Fibroblast of lung (primary cell): Measurements from ENCODE around the gene PRR19.

Source experiments
- EZH2 ChIP-seq: IDR thresholded peaks from 2 replicates; pipeline ENCODE4 v1.5.1; 2012; ENCODE audit warnings: low read length, control low read depth, mild to moderate bottlenecking; ENCODE audit errors: missing control alignments
- TF ChIP-seq, protein P1 (sequence below), 2 donors: IDR thresholded peaks in 1 of 2; conservative IDR thresholded peaks in 1 of 2; 1 replicate in 1 of 2; 2 replicates in 1 of 2; pipeline ENCODE4 v1.5.1; 2011 to 2012; ENCODE audit warnings: low read length in 2 of 2, control low read depth in 1 of 2, inconsistent platforms in 1 of 2, low read depth in 1 of 2, mild to moderate bottlenecking in 1 of 2

DNA sequence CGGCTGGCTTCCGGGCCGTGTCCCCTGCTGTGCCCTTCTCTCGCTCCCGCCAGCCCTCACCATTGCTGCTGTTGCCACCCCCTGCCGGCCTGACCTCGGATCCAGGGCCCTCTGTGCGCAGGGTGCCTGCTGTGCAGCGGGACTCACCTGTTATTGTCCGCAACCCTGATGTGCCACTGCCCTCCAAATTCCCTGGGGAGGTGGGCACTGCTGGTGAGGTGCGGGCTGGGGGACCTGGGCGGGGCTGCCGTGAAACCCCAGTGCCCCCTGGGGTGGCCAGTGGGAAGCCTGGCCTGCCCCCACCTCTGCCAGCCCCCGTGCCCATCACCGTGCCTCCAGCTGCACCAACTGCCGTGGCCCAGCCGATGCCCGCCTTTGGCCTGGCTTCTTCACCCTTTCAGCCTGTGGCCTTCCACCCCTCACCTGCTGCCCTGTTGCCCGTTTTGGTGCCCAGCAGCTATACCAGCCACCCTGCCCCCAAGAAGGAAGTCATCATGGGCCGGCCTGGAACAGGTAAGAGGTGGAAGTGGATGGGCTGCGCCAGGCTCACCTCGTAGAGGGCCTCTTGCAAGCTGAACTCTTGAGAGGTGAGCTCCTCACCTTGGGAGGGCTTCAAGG, 27.8 kb upstream of the PRR19 start:
- TF ChIP-seq, protein P1, sequence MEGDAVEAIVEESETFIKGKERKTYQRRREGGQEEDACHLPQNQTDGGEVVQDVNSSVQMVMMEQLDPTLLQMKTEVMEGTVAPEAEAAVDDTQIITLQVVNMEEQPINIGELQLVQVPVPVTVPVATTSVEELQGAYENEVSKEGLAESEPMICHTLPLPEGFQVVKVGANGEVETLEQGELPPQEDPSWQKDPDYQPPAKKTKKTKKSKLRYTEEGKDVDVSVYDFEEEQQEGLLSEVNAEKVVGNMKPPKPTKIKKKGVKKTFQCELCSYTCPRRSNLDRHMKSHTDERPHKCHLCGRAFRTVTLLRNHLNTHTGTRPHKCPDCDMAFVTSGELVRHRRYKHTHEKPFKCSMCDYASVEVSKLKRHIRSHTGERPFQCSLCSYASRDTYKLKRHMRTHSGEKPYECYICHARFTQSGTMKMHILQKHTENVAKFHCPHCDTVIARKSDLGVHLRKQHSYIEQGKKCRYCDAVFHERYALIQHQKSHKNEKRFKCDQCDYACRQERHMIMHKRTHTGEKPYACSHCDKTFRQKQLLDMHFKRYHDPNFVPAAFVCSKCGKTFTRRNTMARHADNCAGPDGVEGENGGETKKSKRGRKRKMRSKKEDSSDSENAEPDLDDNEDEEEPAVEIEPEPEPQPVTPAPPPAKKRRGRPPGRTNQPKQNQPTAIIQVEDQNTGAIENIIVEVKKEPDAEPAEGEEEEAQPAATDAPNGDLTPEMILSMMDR (conservative IDR thresholded peaks at IDR 0.05 in 1 of 2, IDR thresholded peaks at IDR 0.05 in 1 of 2; ENCODE audit: low read depth in 1 of 2, low read length in 2 of 2): no peak
- TF ChIP-seq EZH2: no peak
